Activated T-helper 9 cell treated with anti-CD3 and anti-CD28 coated beads, Interleukin-2, amount 50 U/mL, for 16 hours (primary cell): ENCODE data around the gene PNRC2.
"Not testable (repeated sequence)": the region's sequence is repeated elsewhere in the genome, so short reads cannot be mapped to it uniquely, and the experiment has no call there.

Experiments
- DNase-seq: peaks from one replicate; pipeline ENCODE4 v3.0.0-alpha.2; 2020; ENCODE audit warnings: low read depth

The PNRC2 gene

GRCh38 chr1:23953020-23953419 lies 6.6 kb upstream of the PNRC2 start:
- no peak for DNase-seq

GRCh38 chr1:23957096-23957495 lies 2.5 kb upstream of the PNRC2 start:
- DNase-seq = no peak

GRCh38 chr1:23958040-23958809 lies 1.4 kb upstream of the PNRC2 start:
- not testable (repeated sequence) for DNase-seq

- peak; percentile 85 for DNase-seq
These were observed 693 bp upstream of the PNRC2 start for GRCh38 chr1:23958810-23959460.

- DNase-seq = no peak
These were observed 828 bp downstream of the PNRC2 start for GRCh38 chr1:23960291-23961020.

- no peak for DNase-seq
These were observed 4.1 kb downstream of the PNRC2 start for GRCh38 chr1:23963617-23964234.

- no peak for DNase-seq
These were observed 4.6 kb downstream of the PNRC2 start for GRCh38 chr1:23964235-23964668.

- no peak for DNase-seq
These were observed 5.4 kb downstream of the PNRC2 start for GRCh38 chr1:23964790-23965740.

GRCh38 chr1:23966973-23967493 lies 7.4 kb downstream of the PNRC2 start:
- DNase-seq = no peak

GRCh38 chr1:23967871-23968270 lies 8.2 kb downstream of the PNRC2 start:
- no peak for DNase-seq

GRCh38 chr1:23977187-23977853 lies 17.7 kb downstream of the PNRC2 start:
- no peak for DNase-seq

- DNase-seq = no peak
These were observed 18.2 kb downstream of the PNRC2 start for GRCh38 chr1:23977854-23978191.

GRCh38 chr1:23978805-23979204 lies 19.2 kb downstream of the PNRC2 start:
- no peak for DNase-seq

- no peak for DNase-seq
These were observed 19.8 kb downstream of the PNRC2 start for GRCh38 chr1:23979387-23979880.

- DNase-seq = peak; percentile 96
These were observed 20.5 kb downstream of the PNRC2 start, which contains the start of gene SRSF10 for GRCh38 chr1:23979881-23980727. Gene SRSF10, minus strand, starts transcription at chr1:23980327. Its CDS starts 72 bp downstream, at chr1:23980255.

GRCh38 chr1:23980728-23981070 lies 21.1 kb downstream of the PNRC2 start:
- peak; percentile 9 for DNase-seq

GRCh38 chr1:23984417-23985186 lies 25.0 kb downstream of the PNRC2 start:
- DNase-seq = no peak

- not testable (repeated sequence) for DNase-seq
These were observed 27.4 kb downstream of the PNRC2 start for GRCh38 chr1:23987038-23987437.

GRCh38 chr1:23989263-23989662 lies 29.6 kb downstream of the PNRC2 start:
- no peak for DNase-seq
